Endothelial cell of umbilical vein (primary cell): Measurements from ENCODE around the gene DENND2A. TPM values are rescaled to one million over a fixed set of nuclear protein-coding genes. Genes with fewer than 3 reads are reported as not detected.

Experiments used
- BruUV-seq: library from RNA; stranded (reverse); fragments of 400-500 nt; replicated peaks from 2 replicates; lab custom pipeline; 2021; lab: Mats Ljungman, UMichigan
- CTCF ChIA-PET: fragments of 300-600, 350-600 bp; sonication (Branson Sonifier 250); formaldehyde crosslinking; loops from one replicate; lab custom pipeline; 2021; ENCODE audit warnings: antibody characterized with exemption, inconsistent platforms; lab: Charles Lee
- POLR2A ChIA-PET: fragments of 300-600, 350-600 bp; sonication (Branson Sonifier 250); formaldehyde crosslinking; loops from one replicate; lab custom pipeline; 2021; ENCODE audit warnings: antibody characterized with exemption, inconsistent platforms; lab: Charles Lee
- DNase-seq: peaks from one replicate; pipeline ENCODE4 v3.0.0-alpha.2; 2011; ENCODE audit warnings: low read depth, low spot score
- FAIRE-seq: peaks from 2 replicates; lab custom pipeline; 2011; peaks lifted over from hg19 to GRCh38; lab: Jason Lieb, UNC
- H2AFZ ChIP-seq: 2 replicates; pipeline ENCODE4 v1.6.0; 2012; ENCODE audit warnings: low read depth, low read length, control low read depth, inconsistent platforms
- H3K27ac ChIP-seq: 2 replicates; pipeline ENCODE4 v1.5.1; 2011; ENCODE audit warnings: low read depth, mild to moderate bottlenecking, control low read depth, low read length, moderate library complexity; ENCODE audit not compliant: insufficient read depth
- H3K27me3 ChIP-seq, 2 experiments: 2 replicates each; pipeline versions ENCODE4 v1.6.0 to v1.6.1; 2011; ENCODE audit warnings: low read length in 2 of 2, mixed read lengths in 1 of 2; ENCODE audit not compliant: control insufficient read depth in 2 of 2, insufficient read depth in 2 of 2
- H3K36me3 ChIP-seq, 2 experiments: 2 replicates in 1 of 2; 3 replicates in 1 of 2; pipeline ENCODE4 v1.5.1; 2011; ENCODE audit warnings: low read length in 2 of 2, mild to moderate bottlenecking in 1 of 2, moderate library complexity in 1 of 2; ENCODE audit not compliant: control insufficient read depth in 2 of 2, insufficient read depth in 2 of 2; ENCODE audit errors: extremely low read depth in 1 of 2
- H3K4me1 ChIP-seq: 3 replicates; pipeline ENCODE4 v1.5.1; 2011; ENCODE audit warnings: mild to moderate bottlenecking, low read length; ENCODE audit not compliant: control insufficient read depth, insufficient read depth; ENCODE audit errors: extremely low read depth
- H3K4me2 ChIP-seq: 2 replicates; pipeline ENCODE4 v1.6.1; 2011; ENCODE audit warnings: low read length, control low read depth, mixed read lengths; ENCODE audit not compliant: insufficient read depth
- H3K4me3 ChIP-seq, 3 experiments: fragments of 200-600 bp in 1 of 3; sonication (generic), shearing (Covaris generic) in 1 of 3; replicated peaks in 1 of 3; 2 replicates each; pipeline ENCODE4 v1.5.1; 2011 to 2016; ENCODE audit warnings: control low read depth in 3 of 3, low read length in 3 of 3, mild to moderate bottlenecking in 2 of 3, inconsistent platforms in 1 of 3, low read depth in 1 of 3, moderate library complexity in 1 of 3; ENCODE audit not compliant: insufficient read depth in 1 of 3
- H3K79me2 ChIP-seq: 2 replicates; pipeline ENCODE4 v1.6.0; 2012; ENCODE audit warnings: low read length, inconsistent platforms; ENCODE audit not compliant: control insufficient read depth, insufficient read depth
- H3K9ac ChIP-seq: replicated peaks from 2 replicates; pipeline ENCODE3; 2011; ENCODE audit warnings: low read length, control low read depth; ENCODE audit not compliant: insufficient read depth; ENCODE audit errors: extremely low read depth
- H3K9me1 ChIP-seq: replicated peaks from 3 replicates; pipeline ENCODE4 v1.6.0; 2011; ENCODE audit warnings: mild to moderate bottlenecking, low read length; ENCODE audit not compliant: control insufficient read depth, insufficient read depth; ENCODE audit errors: extremely low read depth
- H3K9me3 ChIP-seq: replicated peaks from 2 replicates; pipeline ENCODE4 v1.5.1; 2012; ENCODE audit warnings: low read length, inconsistent platforms; ENCODE audit not compliant: control insufficient read depth, insufficient read depth
- H4K20me1 ChIP-seq: replicated peaks from 2 replicates; pipeline ENCODE3; 2011; ENCODE audit warnings: mild to moderate bottlenecking, low read length; ENCODE audit not compliant: control insufficient read depth, insufficient read depth; ENCODE audit errors: extremely low read depth
- CTCF ChIP-seq, 2 donors: IDR thresholded peaks; 1 replicate in 1 of 2; 2 replicates in 1 of 2; pipeline ENCODE4 v1.5.1; 2011; ENCODE audit warnings: low read length in 2 of 2, mild to moderate bottlenecking in 2 of 2, moderate library complexity in 2 of 2, control low read depth in 1 of 2, inconsistent platforms in 1 of 2, low read depth in 1 of 2; ENCODE audit not compliant: insufficient read depth in 1 of 2; ENCODE audit errors: extremely low read depth in 1 of 2
- EZH2 ChIP-seq: IDR thresholded peaks from 2 replicates; pipeline ENCODE4 v1.6.1; 2012; ENCODE audit warnings: borderline replicate concordance, low read depth, mild to moderate bottlenecking, moderate library complexity, low read length, inconsistent platforms; ENCODE audit not compliant: severe bottlenecking
- FOS ChIP-seq: IDR thresholded peaks from 2 replicates; pipeline ENCODE4 v1.6.1; 2011; ENCODE audit warnings: mild to moderate bottlenecking, low read length, moderate library complexity, borderline replicate concordance; ENCODE audit not compliant: insufficient read depth
- GATA2 ChIP-seq: IDR thresholded peaks from 2 replicates; pipeline ENCODE4 v1.7.0; 2011; ENCODE audit warnings: low read depth, mild to moderate bottlenecking, moderate library complexity, mixed read lengths, low read length; ENCODE audit not compliant: insufficient read length, insufficient read depth
- JUN ChIP-seq: IDR thresholded peaks from 2 replicates; pipeline ENCODE4 v1.6.1; 2011; ENCODE audit warnings: borderline replicate concordance, low read depth; ENCODE audit not compliant: insufficient read length, insufficient read depth
- MAX ChIP-seq: IDR thresholded peaks from 2 replicates; pipeline ENCODE4 v1.6.1; 2011; ENCODE audit not compliant: insufficient read depth, insufficient read length
- MYC ChIP-seq: IDR thresholded peaks from one replicate; pipeline ENCODE4 v1.6.1; 2011; ENCODE audit warnings: mild to moderate bottlenecking, low read depth, low read length
- POLR2A ChIP-seq: IDR thresholded peaks from 2 replicates; pipeline ENCODE4 v1.6.1; 2012; ENCODE audit warnings: low read depth, mild to moderate bottlenecking, control low read depth, low read length
- POLR2AphosphoS5 ChIP-seq: IDR thresholded peaks from 2 replicates; pipeline ENCODE4 v1.6.1; 2012; ENCODE audit warnings: low read depth, mild to moderate bottlenecking, control low read depth, low read length, moderate library complexity; ENCODE audit not compliant: insufficient read depth
- dilution Hi-C: fragments of 300-500 bp; cut with MboI; formaldehyde crosslinking; loops from one replicate; pipeline ENCODE4 v1.15.0; 2019; ENCODE audit warnings: low sequenced_read_pairs; ENCODE audit not compliant: extremely low pct_ligation_motif_present
- intact Hi-C: fragments of 100-400 bp; cut with micrococcal nuclease; formaldehyde crosslinking; loops from one replicate; pipeline ENCODE4 v1.10.0; 2022
- polyA plus RNA-seq, 4 experiments: library from polyadenylated mRNA; depleted of rRNA in 3 of 4; stranded (reverse) in 3 of 4; unstranded in 1 of 4; fragments of >200 nt; gene quantifications; 2 replicates each; pipeline versions ENCODE4 v1.2.1 to v1.2.3, GENCODE V29; 2011 to 2012; ENCODE audit warnings: missing spikeins in 1 of 4
- total RNA-seq: library from RNA; stranded (reverse); gene quantifications from 2 replicates; pipeline ENCODE4 v1.2.3, GENCODE V29; 2021

Gene DENND2A
- total and polyA plus RNA-seq, 2 donors (not counting 3 experiments of a cell fraction or from before 2014, with no cell fraction given), result 0.33 TPM; not detected in 1

GRCh38 chr7:140600341-140600740 lies 40.3 kb downstream of the DENND2A start:
- no peak for TF ChIP-seq MAX
- TF ChIP-seq JUN, result no peak
- no peak for TF ChIP-seq POLR2A
- TF ChIP-seq CTCF (IDR thresholded peaks at IDR 0.05; ENCODE audit: extremely low read depth in 1 of 2, insufficient read depth in 1 of 2, low read depth in 1 of 2, low read length in 2 of 2), result no peak
- TF ChIP-seq GATA2, result no peak
- no peak for TF ChIP-seq EZH2
- TF ChIP-seq FOS, result no peak
- no peak for TF ChIP-seq POLR2AphosphoS5
- no peak for TF ChIP-seq MYC
- CTCF ChIA-PET, result no interaction called here
- intact Hi-C loops, result no loop called here

More at GRCh38 chr7:140600341-140600740, 40.3 kb downstream of the DENND2A start:
- dilution Hi-C loops, result no loop called here
- no peaks in the 10 kb centered on the region for H3K36me3 ChIP-seq
- no peaks in the 10 kb centered on the region for H4K20me1 ChIP-seq
- no peak overlapping the region for H3K9ac ChIP-seq
- FAIRE-seq (no peak), DNase-seq (no peak)
- H3K9me1 ChIP-seq, result no peaks in the 10 kb centered on the region
- POLR2A ChIA-PET, result no interaction called here
- peaks cover 0 to 5% of the 10 kb centered on the region in 2 experiments for H3K27me3 ChIP-seq
- no peak overlapping the region for H3K27ac ChIP-seq
- no peak overlapping the region for H2AFZ ChIP-seq
- no TSS peak for BruUV-seq
- H3K79me2 ChIP-seq, result no peaks in the 10 kb centered on the region
- no peak overlapping the region for H3K4me2 ChIP-seq
- no peaks in the 10 kb centered on the region for H3K9me3 ChIP-seq
- H3K4me1 ChIP-seq, result no peaks in the 10 kb centered on the region
- no peak overlapping the region for H3K4me3 ChIP-seq
